ENCODE data around the gene PEX3. TPM values are rescaled to one million over a fixed set of nuclear protein-coding genes. Genes with fewer than 3 reads are reported as not detected.

The PEX3 gene
- total RNA-seq, 3 donors from 2014 or later: 12.0 to 22.0 (median 20.0) TPM

GRCh38 chr6:143528164-143528811 lies 77.7 kb downstream of the PEX3 start:
- H3K4me3 ChIP-seq: no peak overlapping the region
- intact Hi-C loops (cut with DNase I; ENCODE audit: low total_unique reads): no loop called here
- H3K4me1 ChIP-seq: no peaks in the 10 kb centered on the region
- no peaks in the 10 kb centered on the region for H3K36me3 ChIP-seq
- H3K27ac ChIP-seq: no peak overlapping the region
- no peak for TF ChIP-seq POLR2A (IDR thresholded peaks at IDR 0.05)
- TF ChIP-seq CTCF (IDR thresholded peaks at IDR 0.05): no peak
- no peak for TF ChIP-seq POLR2AphosphoS5 (IDR thresholded peaks at IDR 0.05)
- DNase-seq (ENCODE audit: low spot score in 2 of 2): no peak
- H3K9me3 ChIP-seq: no peaks in the 10 kb centered on the region
- no peaks in the 10 kb centered on the region for H3K27me3 ChIP-seq

- no peaks in the 10 kb centered on the region for H3K9me3 ChIP-seq
- intact Hi-C loops (cut with DNase I; ENCODE audit: low total_unique reads): no loop called here
- H3K27ac ChIP-seq: no peak overlapping the region
- no peaks in the 10 kb centered on the region for H3K4me1 ChIP-seq
- H3K27me3 ChIP-seq: no peaks in the 10 kb centered on the region
- no peak overlapping the region for H3K4me3 ChIP-seq
- no peak for DNase-seq (ENCODE audit: low spot score in 2 of 2)
- TF ChIP-seq POLR2AphosphoS5 (IDR thresholded peaks at IDR 0.05) (no peak), CTCF (IDR thresholded peaks at IDR 0.05) (no peak), POLR2A (IDR thresholded peaks at IDR 0.05) (no peak)
- no peaks in the 10 kb centered on the region for H3K36me3 ChIP-seq
Measured at GRCh38 chr6:143529095-143529494, 78.5 kb downstream of the PEX3 start.

GRCh38 chr6:143531720-143532499 lies 81.3 kb downstream of the PEX3 start:
- no peaks in the 10 kb centered on the region for H3K36me3 ChIP-seq
- H3K9me3 ChIP-seq: no peaks in the 10 kb centered on the region
- no peak for DNase-seq (ENCODE audit: low spot score in 2 of 2)
- H3K4me3 ChIP-seq: no peak overlapping the region
- H3K27ac ChIP-seq: no peak overlapping the region
- H3K4me1 ChIP-seq: no peaks in the 10 kb centered on the region
- no peaks in the 10 kb centered on the region for H3K27me3 ChIP-seq
- intact Hi-C loops (cut with DNase I; ENCODE audit: low total_unique reads): no loop called here
- TF ChIP-seq CTCF (IDR thresholded peaks at IDR 0.05): no peak
- TF ChIP-seq POLR2AphosphoS5 (IDR thresholded peaks at IDR 0.05): no peak
- TF ChIP-seq POLR2A (IDR thresholded peaks at IDR 0.05): no peak

- Histone ChIP-seq H3K9me3 (no peaks in the 10 kb centered on the region), H3K27ac (no peak overlapping the region), H3K4me3 (no peak overlapping the region), H3K36me3 (no peaks in the 10 kb centered on the region), H3K4me1 (no peaks in the 10 kb centered on the region), H3K27me3 (no peaks in the 10 kb centered on the region)
- no peak for TF ChIP-seq POLR2A (IDR thresholded peaks at IDR 0.05)
- no peak for TF ChIP-seq POLR2AphosphoS5 (IDR thresholded peaks at IDR 0.05)
- no peak for TF ChIP-seq CTCF (IDR thresholded peaks at IDR 0.05)
- intact Hi-C loops (cut with DNase I; ENCODE audit: low total_unique reads): no loop called here
- DNase-seq (ENCODE audit: low spot score in 2 of 2): no peak
Measured at GRCh38 chr6:143535189-143535614, 84.6 kb downstream of the PEX3 start.

- TF ChIP-seq CTCF (IDR thresholded peaks at IDR 0.05) (no peak), POLR2A (IDR thresholded peaks at IDR 0.05) (no peak), POLR2AphosphoS5 (IDR thresholded peaks at IDR 0.05) (no peak)
- no peaks in the 10 kb centered on the region for H3K36me3 ChIP-seq
- intact Hi-C loops (cut with DNase I; ENCODE audit: low total_unique reads): no loop called here
- no peaks in the 10 kb centered on the region for H3K9me3 ChIP-seq
- no peaks in the 10 kb centered on the region for H3K4me1 ChIP-seq
- peak in 1 of 2 donors; percentile 53 for DNase-seq (ENCODE audit: low spot score in 2 of 2)
- H3K27ac ChIP-seq: peak overlapping the region; percentile 55 to 82
- H3K27me3 ChIP-seq: no peaks in the 10 kb centered on the region
- H3K4me3 ChIP-seq: peak overlapping the region; percentile 53 to 83 (median 60)
Measured at GRCh38 chr6:143536461-143536865, 85.9 kb downstream of the PEX3 start.
